Liver (tissue), 9 donors: ENCODE results near the gene TRPC4. TPM values are rescaled to one million over a fixed set of nuclear protein-coding genes. Genes with fewer than 3 reads are reported as not detected.

Experiments
- DNase-seq: peaks from one replicate; pipeline ENCODE4 v3.0.0-alpha.2; 2017; ENCODE audit warnings: low spot score
- H3K27ac ChIP-seq, 2 donors: one replicate each; pipeline ENCODE4 v1.7.0; 2013; ENCODE audit warnings: inconsistent platforms in 2 of 2, low read length in 2 of 2, control low read depth in 1 of 2, low read depth in 1 of 2, mild to moderate bottlenecking in 1 of 2
- H3K27me3 ChIP-seq, 4 donors: one replicate each; pipeline versions ENCODE4 v1.6.1 to v1.7.0; 2013; ENCODE audit warnings: low read length in 3 of 4, inconsistent platforms in 1 of 4, mild to moderate bottlenecking in 1 of 4, moderate library complexity in 1 of 4; ENCODE audit not compliant: control insufficient read depth in 4 of 4, insufficient read depth in 4 of 4
- H3K36me3 ChIP-seq, 4 donors: one replicate each; pipeline versions ENCODE4 v1.6.1 to v1.7.0; 2013; ENCODE audit warnings: low read length in 3 of 4, mild to moderate bottlenecking in 3 of 4, low read depth in 1 of 4, moderate library complexity in 1 of 4; ENCODE audit not compliant: control insufficient read depth in 4 of 4, insufficient read depth in 3 of 4
- H3K4me1 ChIP-seq, 4 donors: one replicate each; pipeline versions ENCODE4 v1.6.1 to v1.7.0; 2013; ENCODE audit warnings: low read length in 3 of 4, mild to moderate bottlenecking in 3 of 4, moderate library complexity in 1 of 4; ENCODE audit not compliant: control insufficient read depth in 4 of 4, insufficient read depth in 4 of 4
- H3K4me3 ChIP-seq, 3 donors: one replicate each; pipeline versions ENCODE4 v1.6.1 to v1.7.0; 2013; ENCODE audit warnings: low read length in 3 of 3, control low read depth in 1 of 3, low read depth in 1 of 3, mild to moderate bottlenecking in 1 of 3
- H3K9ac ChIP-seq, 2 donors: one replicate each; pipeline ENCODE4 v1.7.0; 2013; ENCODE audit warnings: low read length in 2 of 2, mild to moderate bottlenecking in 2 of 2, moderate library complexity in 2 of 2, control low read depth in 1 of 2, low read depth in 1 of 2
- H3K9me3 ChIP-seq, 4 donors: one replicate each; pipeline versions ENCODE4 v1.6.1 to v1.7.0; 2013; ENCODE audit warnings: low read length in 3 of 4; ENCODE audit not compliant: control insufficient read depth in 4 of 4
- ATF3 ChIP-seq: IDR thresholded peaks from 2 replicates; pipeline ENCODE4 v1.6.1; 2016; ENCODE audit warnings: antibody characterized with exemption
- CTCF ChIP-seq: fragments of 150-350 bp; IDR thresholded peaks from 2 replicates; pipeline ENCODE4 v1.5.1; 2017; ENCODE audit warnings: improper control_type of control experiment, low read depth, low read length; ENCODE audit not compliant: missing input control
- FOXA1 ChIP-seq: IDR thresholded peaks from 2 replicates; pipeline ENCODE4 v1.6.1; 2016; ENCODE audit warnings: antibody characterized with exemption
- FOXA2 ChIP-seq: IDR thresholded peaks from 2 replicates; pipeline ENCODE4 v1.6.1; 2016; ENCODE audit warnings: antibody characterized with exemption
- GABPA ChIP-seq, 2 donors: IDR thresholded peaks in 1 of 2; conservative IDR thresholded peaks in 1 of 2; 2 replicates each; pipeline ENCODE4 v1.6.1; 2016; ENCODE audit warnings: antibody characterized with exemption in 2 of 2, mild to moderate bottlenecking in 1 of 2, moderate library complexity in 1 of 2
- HNF4A ChIP-seq, 2 donors: conservative IDR thresholded peaks; 2 replicates each; pipeline ENCODE4 v1.6.1; 2016; ENCODE audit warnings: antibody characterized with exemption in 2 of 2, mild to moderate bottlenecking in 2 of 2
- HNF4G ChIP-seq: IDR thresholded peaks from 2 replicates; pipeline ENCODE4 v1.6.1; 2016; ENCODE audit warnings: antibody characterized with exemption
- JUND ChIP-seq, 2 donors: IDR thresholded peaks; 2 replicates each; pipeline ENCODE4 v1.6.1; 2016; ENCODE audit warnings: antibody characterized with exemption in 2 of 2
- NR2F2 ChIP-seq: IDR thresholded peaks from 2 replicates; pipeline ENCODE4 v1.6.1; 2016; ENCODE audit warnings: antibody characterized with exemption
- RAD21 ChIP-seq, 2 donors: IDR thresholded peaks; 2 replicates each; pipeline ENCODE4 v1.6.1; 2016; ENCODE audit warnings: antibody characterized with exemption in 2 of 2, mild to moderate bottlenecking in 2 of 2
- REST ChIP-seq: IDR thresholded peaks from 2 replicates; pipeline ENCODE4 v1.6.1; 2016; ENCODE audit warnings: antibody characterized with exemption, mild to moderate bottlenecking
- RXRA ChIP-seq, 2 donors: IDR thresholded peaks; 2 replicates each; pipeline ENCODE4 v1.6.1; 2017 to 2018; ENCODE audit warnings: antibody characterized with exemption in 2 of 2, mild to moderate bottlenecking in 1 of 2
- SP1 ChIP-seq: IDR thresholded peaks from 2 replicates; pipeline ENCODE4 v1.6.1; 2018; ENCODE audit warnings: antibody characterized with exemption, mild to moderate bottlenecking
- ZBTB33 ChIP-seq: IDR thresholded peaks from 2 replicates; pipeline ENCODE4 v1.6.1; 2016; ENCODE audit warnings: antibody characterized with exemption
- WGBS: extraction: QIAGEN DNeasy Blood & Tissue Kit; methylation state at CpG from one replicate; pipeline ENCODE4 v1.1.7; 2013; 5-methylcytosine and 5-hydroxymethylcytosine counted together
- polyA plus RNA-seq, 2 donors: library from polyadenylated mRNA; stranded (reverse) in 1 of 2; unstranded in 1 of 2; fragments of 200-250 nt in 1 of 2; fragments of >200 nt in 1 of 2; fragmentation: Nextera tagmentation in 1 of 2; extraction: Ambion mirVana in 1 of 2; gene quantifications; one replicate each; pipeline versions ENCODE4 v1.2.1 to v1.2.3, GENCODE V29; 2013 to 2015
- total RNA-seq, 2 donors: library from RNA; depleted of rRNA; stranded (reverse); fragments of >200 nt; gene quantifications; one replicate each; pipeline ENCODE4 v1.2.3, GENCODE V29; 2014
- donor health status: healthy.
- donor health status: healthy.
- donor health status: healthy.
- donor health status: healthy.
- donor health status: healthy.

Gene TRPC4
- total and polyA plus RNA-seq, 4 donors: 0.04 to 0.17 (median 0.05) TPM; not detected in 1

- no peak for DNase-seq
- Histone ChIP-seq H3K9me3 (no peaks in the 10 kb centered on the region), H3K4me3 (no peak overlapping the region), H3K27me3 (no peaks in the 10 kb centered on the region), H3K36me3 (no peaks in the 10 kb centered on the region), H3K4me1 (no peaks in the 10 kb centered on the region), H3K27ac (no peak overlapping the region), H3K9ac (no peak overlapping the region)
- no peak for TF ChIP-seq HNF4G
- TF ChIP-seq JUND (IDR thresholded peaks at IDR 0.05): no peak
- TF ChIP-seq HNF4A (conservative IDR thresholded peaks at IDR 0.05): no peak
- TF ChIP-seq RAD21 (IDR thresholded peaks at IDR 0.05): no peak
- TF ChIP-seq GABPA (IDR thresholded peaks at IDR 0.05 in 1 of 2, conservative IDR thresholded peaks at IDR 0.05 in 1 of 2): no peak
- 74% methylated on average over 9 of the region's 9 CpGs for WGBS
These were observed 117.4 kb downstream of the TRPC4 start for GRCh38 chr13:37752146-37752545.

- H3K4me3 ChIP-seq: no peak overlapping the region
- H3K9me3 ChIP-seq: no peaks in the 10 kb centered on the region
- H3K4me1 ChIP-seq: no peaks in the 10 kb centered on the region
- no peaks in the 10 kb centered on the region for H3K27me3 ChIP-seq
- WGBS: 85% methylated on average over 9 of the region's 9 CpGs
- H3K36me3 ChIP-seq: no peaks in the 10 kb centered on the region
- no peak overlapping the region for H3K27ac ChIP-seq
- H3K9ac ChIP-seq: no peak overlapping the region
- no peak for DNase-seq
- no peak for TF ChIP-seq JUND (IDR thresholded peaks at IDR 0.05)
- no peak for TF ChIP-seq NR2F2
- TF ChIP-seq REST: no peak
- TF ChIP-seq HNF4G: no peak
- TF ChIP-seq FOXA2: no peak
- TF ChIP-seq RXRA (IDR thresholded peaks at IDR 0.05): no peak
- TF ChIP-seq SP1: no peak
- TF ChIP-seq HNF4A (conservative IDR thresholded peaks at IDR 0.05): no peak
- TF ChIP-seq FOXA1: no peak
These were observed 118.5 kb downstream of the TRPC4 start for GRCh38 chr13:37751025-37751424.

DNA sequence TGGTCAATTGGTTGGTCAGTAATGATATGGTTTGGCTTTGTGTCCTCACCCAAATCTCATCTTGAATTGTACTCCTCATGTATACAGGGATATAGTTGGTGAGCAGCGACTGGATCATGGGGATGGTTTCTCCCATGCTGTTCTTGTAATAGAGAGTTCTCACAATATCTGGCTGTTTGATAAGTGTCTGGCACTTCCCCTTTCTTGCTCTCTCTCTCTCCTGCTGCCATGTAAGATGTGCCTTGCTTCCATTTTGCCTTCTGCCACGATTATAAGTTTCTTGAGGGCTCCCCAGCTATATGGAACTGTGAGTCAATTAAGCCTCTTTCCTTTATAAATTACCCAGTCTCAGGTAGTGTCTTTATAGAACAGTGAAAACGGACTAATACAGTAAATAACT is 120.7 kb downstream of the TRPC4 start:
- TF ChIP-seq HNF4A (conservative IDR thresholded peaks at IDR 0.05) (no peak), REST (no peak), FOXA2 (no peak), JUND (IDR thresholded peaks at IDR 0.05) (no peak), ATF3 (no peak), ZBTB33 (no peak), CTCF (no peak), RAD21 (IDR thresholded peaks at IDR 0.05) (no peak), HNF4G (no peak)
- no peak for DNase-seq
- no peaks in the 10 kb centered on the region for H3K27me3 ChIP-seq
- no peak overlapping the region for H3K4me3 ChIP-seq
- no peak overlapping the region for H3K27ac ChIP-seq
- H3K36me3 ChIP-seq: no peaks in the 10 kb centered on the region
- 72% methylated on average over 3 of the region's 3 CpGs for WGBS
- no peaks in the 10 kb centered on the region for H3K9me3 ChIP-seq
- H3K9ac ChIP-seq: no peak overlapping the region
- H3K4me1 ChIP-seq: no peaks in the 10 kb centered on the region
